Measurements from ENCODE around the gene BTF3.

GRCh38 chr5:73452215-73452614 is 46.0 kb upstream of the BTF3 start:
- no peak for TF ChIP-seq CTCF (IDR thresholded peaks at IDR 0.05)
- no peak for TF ChIP-seq POLR2A (IDR thresholded peaks at IDR 0.05)
